Sigmoid colon (tissue), 4 donors: ENCODE results near the gene ATAD5.
"Not testable (repeated sequence)": the region's sequence is repeated elsewhere in the genome, so short reads cannot be mapped to it uniquely, and the experiment has no call there.

ENCODE experiments used
- CTCF ChIP-seq, 4 experiments: fragments of 450-650 bp in 3 of 4; fragments of 200-600 bp in 1 of 4; IDR thresholded peaks; one replicate each; pipeline ENCODE4 v1.5.1; 2016 to 2019; ENCODE audit warnings: antibody characterized with exemption in 4 of 4, mild to moderate bottlenecking in 3 of 4, moderate library complexity in 2 of 4
- EP300 ChIP-seq, 4 donors: sonication (generic); formaldehyde crosslinking; IDR thresholded peaks; one replicate each; pipeline ENCODE4 v1.6.1; 2017; ENCODE audit warnings: antibody characterized with exemption in 4 of 4
- POLR2AphosphoS5 ChIP-seq, 4 donors: sonication (generic); formaldehyde crosslinking; IDR thresholded peaks; one replicate each; pipeline ENCODE4 v1.6.1; 2017; ENCODE audit warnings: antibody characterized with exemption in 4 of 4

- not testable (repeated sequence) for TF ChIP-seq EP300, CTCF, POLR2AphosphoS5 (IDR thresholded peaks at IDR 0.05)
These were observed 98.1 kb downstream of the ATAD5 start for GRCh38 chr17:30929861-30930260.
